ENCODE data around the gene BAZ1B. TPM values are rescaled to one million over a fixed set of nuclear protein-coding genes. Genes with fewer than 3 reads are reported as not detected.

BAZ1B gene
- total and polyA plus RNA-seq, 9 of the 15 experiments (the other 6 are each of a cell fraction or from before 2014, with no cell fraction given) = 15.0 to 134 (median 79.5) TPM

- ChIA-PET POLR2A (interaction anchor here (0.6 to 2.3 kb wide), 3 partner anchors 9 to 68 kb away, joined by 3 to 8 read pairs (median 3); no protein-coding TSS in a partner anchor), CTCF (ENCODE audit: low intra/inter-chr PET ratio) (no interaction called here)
- no peaks in the 10 kb centered on the region for H3K9me3 ChIP-seq (replicated peaks; ENCODE audit: control insufficient read depth, insufficient read depth, low read depth, low read length)
- no peaks in the 10 kb centered on the region for H4K20me1 ChIP-seq (replicated peaks; ENCODE audit: control insufficient read depth, insufficient read depth, low read length)
- no peaks in the 10 kb centered on the region for H3K9me1 ChIP-seq (ENCODE audit: control insufficient read depth, insufficient read depth, low read length)
- peak overlapping the region; percentile 60; the same call in 1 of the 3 replicates for H3K27ac ChIP-seq (ENCODE audit: extremely low read depth, low read depth, low read length)
- H3K79me2 ChIP-seq (ENCODE audit: control insufficient read depth, insufficient read depth, low read length) = no peaks in the 10 kb centered on the region; the same call in 2 of the 3 replicates
- ATAC-seq = no peak
- no peaks in the 10 kb centered on the region for H3K36me3 ChIP-seq (ENCODE audit: control insufficient read depth, insufficient read depth, low read length)
- intact Hi-C loops (cut with micrococcal nuclease) = no loop called here
- peak overlapping the region in 1 of 2 experiments; percentile 24; a peak in 1 of 4 replicates for H3K9ac ChIP-seq (ENCODE audit: insufficient read depth in 1 of 2, low read depth in 2 of 2, low read length in 2 of 2)
- H3K4me1 ChIP-seq (replicated peaks in 1 of 2; ENCODE audit: control insufficient read depth in 2 of 2, insufficient read depth in 2 of 2, low read length in 2 of 2) = peaks cover 29% of the 10 kb centered on the region in 2 experiments
- DNase-seq (ENCODE audit: extremely low read depth in 1 of 4, low spot score in 3 of 4) = peak in 3 of 4 experiments; percentile 21 to 78 (median 66)
- FAIRE-seq = no peak
- 36% methylated on average over 7 of the region's 8 CpGs for WGBS (ENCODE audit: insufficient coverage, low coverage, missing lambda C conversion rate)
- in situ Hi-C loops (cut with MboI) = no loop called here
- no peaks in the 10 kb centered on the region for H3K27me3 ChIP-seq (ENCODE audit: control insufficient read depth in 2 of 2, insufficient read depth in 2 of 2, low read length in 2 of 2)
- H2AFZ ChIP-seq (ENCODE audit: low read depth, low read length) = peak overlapping the region; percentile 76
- no TSS peak for BruUV-seq (replicated peaks)
- no peak overlapping the region for H3K4me2 ChIP-seq (ENCODE audit: insufficient read depth, low read length)
- no peak overlapping the region for H3K4me3 ChIP-seq
- TF ChIP-seq TCF3 (CRISPR knock-in tag; IDR thresholded peaks at IDR 0.05) (peak; percentile 48), YY1 (IDR thresholded peaks at IDR 0.05; ENCODE audit: borderline replicate concordance in 1 of 3, control insufficient read depth in 1 of 3, extremely low read depth in 1 of 3, insufficient read depth in 3 of 3, insufficient read length in 1 of 3, insufficient replicate concordance in 2 of 3, low read depth in 1 of 3, low read length in 2 of 3) (peak in 1 of 3 experiments; percentile 53), ZNF354B (CRISPR knock-in tag; IDR thresholded peaks at IDR 0.05) (no peak), POLR3G (IDR thresholded peaks at IDR 0.05; ENCODE audit: extremely low read depth, insufficient read length, insufficient replicate concordance) (no peak), ETV6 (IDR thresholded peaks at IDR 0.05; ENCODE audit: borderline replicate concordance in 1 of 2, low read depth in 2 of 2, low read length in 1 of 2) (no peak), ETV6 (CRISPR knock-in tag; IDR thresholded peaks at IDR 0.05; ENCODE audit: borderline replicate concordance) (no peak), SMC3 (conservative IDR thresholded peaks at IDR 0.05; ENCODE audit: insufficient read depth, low read depth, low read length) (no peak), KDM1A (IDR thresholded peaks at IDR 0.05) (peak in 1 of 2 experiments; percentile 43; a peak in 1 of 4 replicates), PHB (CRISPR knock-in tag; IDR thresholded peaks at IDR 0.05) (no peak), POLR2A (conservative IDR thresholded peaks at IDR 0.05) (no peak), RBM25 (IDR thresholded peaks at IDR 0.05; ENCODE audit: low read depth, low read length, severe bottlenecking) (peak; percentile 13), ZNF143 (CRISPR knock-in tag; IDR thresholded peaks at IDR 0.05) (no peak), HDAC1 (IDR thresholded peaks at IDR 0.05) (0 out of 4 replicates have a peak, but pooled peaks of 1 of the 2 experiments have one; percentile 32), ZFP36 (IDR thresholded peaks at IDR 0.05; ENCODE audit: low read depth, low read length, partially characterized antibody) (peak; percentile 45), HMBOX1 (IDR thresholded peaks at IDR 0.05) (peak; percentile 22; the same call in 1 of the 2 replicates), LCOR (CRISPR knock-in tag; IDR thresholded peaks at IDR 0.05) (0 out of 2 replicates have a peak, but pooled peaks have one; percentile 21)
- TF ChIP-seq, protein P1, sequence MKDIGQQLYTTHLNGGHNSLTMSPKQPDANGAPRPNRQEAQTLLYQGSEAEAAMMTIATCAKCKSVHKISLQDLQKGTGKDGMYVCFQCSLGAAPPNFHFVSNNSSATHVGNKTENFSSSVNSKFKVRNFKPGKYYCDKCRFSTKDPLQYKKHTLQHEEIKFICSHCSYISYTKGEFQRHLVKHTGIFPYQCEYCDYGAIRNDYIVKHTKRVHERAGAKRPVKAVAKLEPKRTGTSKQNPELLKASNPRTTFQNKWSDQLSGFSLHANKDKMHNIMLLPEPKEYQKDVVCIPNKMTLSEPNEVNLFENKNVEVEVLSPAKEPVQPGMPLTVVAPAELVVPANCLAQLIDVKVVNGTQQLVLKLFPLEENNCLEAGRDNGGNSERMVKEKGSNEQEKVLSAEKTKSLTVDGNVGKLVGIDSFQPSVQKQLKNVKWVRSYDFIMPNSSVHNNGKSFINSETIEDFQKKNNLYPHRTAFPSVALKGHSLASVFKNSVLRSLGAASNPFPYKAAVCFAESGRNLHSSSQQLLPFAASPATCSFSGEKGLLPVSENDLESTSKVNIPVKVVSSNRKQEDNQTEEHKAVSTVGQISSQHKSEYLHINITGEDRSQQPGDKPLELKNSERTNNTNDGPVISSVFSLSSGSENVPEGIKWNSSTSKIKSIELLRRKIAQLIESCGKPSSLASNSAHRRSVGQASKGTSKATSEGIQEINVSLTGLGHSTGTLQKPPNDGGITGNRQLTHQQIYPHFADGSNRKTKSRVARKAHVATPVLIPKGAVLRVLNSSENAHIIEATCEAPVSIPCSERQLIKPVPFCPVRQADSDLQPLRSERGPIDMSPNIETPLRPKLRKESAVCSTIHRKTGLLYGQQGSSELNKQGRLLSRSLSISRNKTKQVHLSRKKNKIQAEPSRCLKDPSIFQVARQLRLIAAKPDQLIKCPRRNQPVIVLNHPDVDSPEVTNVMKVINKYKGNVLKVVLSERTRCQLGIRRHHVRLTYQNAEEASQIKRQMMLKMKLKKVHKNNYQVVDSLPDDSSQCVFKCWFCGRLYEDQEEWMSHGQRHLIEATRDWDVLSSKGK (CRISPR knock-in tag; IDR thresholded peaks at IDR 0.05) = no peak
Measured at GRCh38 chr7:73526896-73527821, 5.1 kb upstream of the BAZ1B start.
